Measurements from ENCODE around the gene PROB1.
"Not testable (repeated sequence)": the region's sequence is repeated elsewhere in the genome, so short reads cannot be mapped to it uniquely, and the experiment has no call there.

The PROB1 gene

DNA sequence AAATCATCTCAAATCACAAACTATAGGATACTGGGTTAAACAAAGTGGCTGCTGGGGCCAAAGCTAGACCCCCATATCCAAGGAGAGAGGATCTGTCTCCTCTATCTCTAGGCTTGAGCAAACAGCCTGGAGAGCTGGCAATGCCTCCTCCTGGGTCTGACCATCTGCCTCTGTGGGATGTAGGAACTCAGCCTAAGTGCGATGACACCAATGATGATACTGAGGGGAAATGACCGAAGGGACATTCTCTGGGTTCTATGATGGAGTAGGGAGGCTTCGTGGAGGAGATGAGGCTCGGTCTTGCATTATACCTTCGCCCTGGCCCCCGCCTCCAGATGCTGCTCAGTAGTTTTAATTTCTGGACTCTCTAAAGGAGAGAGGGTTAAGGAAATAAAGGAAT, 18.2 kb upstream of the PROB1 start:
- TF ChIP-seq CTCF (IDR thresholded peaks at IDR 0.05; ENCODE audit: low read depth, low read length), result no peak
- no peak for DNase-seq (ENCODE audit: low read depth in 2 of 2)
- H3K4me3 ChIP-seq (replicated peaks in 1 of 2; ENCODE audit: low read depth in 2 of 2, low read length in 2 of 2), result no peak overlapping the region

- no peak for TF ChIP-seq CTCF (IDR thresholded peaks at IDR 0.05; ENCODE audit: low read depth, low read length)
- H3K4me3 ChIP-seq (replicated peaks in 1 of 2; ENCODE audit: low read depth in 2 of 2, low read length in 2 of 2), result no peak overlapping the region
- no peak for DNase-seq (ENCODE audit: low read depth in 2 of 2)
Observed at GRCh38 chr5:139410993-139411828, 16.3 kb upstream of the PROB1 start.

DNA sequence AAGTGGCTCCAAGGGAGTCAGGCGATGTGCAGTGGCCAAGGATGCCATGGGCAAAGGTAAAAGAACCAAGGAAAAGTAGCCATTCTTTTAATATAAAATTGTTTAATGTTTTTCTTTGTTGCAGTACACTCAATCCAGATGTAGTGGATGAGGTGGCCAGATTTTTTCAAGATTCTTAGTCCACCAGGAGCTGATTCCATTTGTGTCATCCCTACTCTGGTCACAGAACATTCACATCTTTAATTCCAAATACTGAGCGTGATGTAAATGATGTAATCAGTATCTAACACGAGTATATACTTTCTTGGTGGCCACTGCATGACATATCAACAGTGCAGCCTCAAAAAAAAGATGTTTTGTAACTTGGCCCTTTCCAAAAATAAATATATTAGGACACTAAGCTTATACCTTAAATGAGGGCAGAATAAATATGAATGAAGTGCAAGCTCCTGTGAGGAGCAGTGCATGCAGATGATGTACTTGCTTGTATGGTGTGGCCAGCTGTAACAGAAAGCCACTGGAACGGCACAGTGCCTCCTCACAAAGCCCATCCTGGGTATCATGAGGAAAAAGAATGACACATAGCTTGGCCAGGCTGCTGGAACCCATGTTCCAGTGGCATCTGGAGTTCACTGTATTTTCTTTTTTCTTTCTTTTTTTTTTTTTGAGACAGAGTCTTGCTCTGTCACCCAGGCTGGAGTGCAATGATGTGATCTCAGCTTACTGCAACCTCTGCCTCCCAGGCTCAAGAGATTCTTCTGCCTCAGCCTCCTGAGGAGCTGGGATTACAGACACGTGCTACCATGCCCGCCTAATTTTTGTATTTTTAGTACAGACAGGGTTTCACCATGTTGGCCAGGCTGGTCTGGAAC, 15.5 kb upstream of the PROB1 start:
- no peak for DNase-seq (ENCODE audit: low read depth in 2 of 2)
- no peak overlapping the region for H3K4me3 ChIP-seq (replicated peaks in 1 of 2; ENCODE audit: low read depth in 2 of 2, low read length in 2 of 2)
- no peak for TF ChIP-seq CTCF (IDR thresholded peaks at IDR 0.05; ENCODE audit: low read depth, low read length)

DNA sequence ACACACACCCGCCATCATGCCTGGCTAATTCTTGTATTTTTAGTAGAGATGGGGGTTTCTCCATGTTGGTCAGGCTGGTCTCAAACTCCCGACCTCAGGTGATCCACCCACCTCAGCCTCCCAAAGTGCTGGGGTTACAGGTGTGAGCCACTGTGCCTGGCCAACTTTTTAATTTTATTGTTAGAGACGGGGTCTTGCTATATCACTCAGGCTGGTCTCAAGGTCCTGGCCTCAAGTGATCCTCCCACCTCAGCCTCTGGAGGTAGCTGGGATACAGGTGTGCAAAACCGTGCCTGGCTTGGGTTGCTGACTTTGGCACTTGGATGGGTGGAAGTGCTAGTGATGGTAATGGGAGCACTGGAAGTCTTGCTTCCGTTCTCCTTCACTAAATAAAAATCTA, 14.2 kb upstream of the PROB1 start:
- not testable (repeated sequence) for H3K4me3 ChIP-seq (replicated peaks in 1 of 2; ENCODE audit: low read depth in 2 of 2, low read length in 2 of 2); DNase-seq (ENCODE audit: low read depth in 2 of 2)

DNA sequence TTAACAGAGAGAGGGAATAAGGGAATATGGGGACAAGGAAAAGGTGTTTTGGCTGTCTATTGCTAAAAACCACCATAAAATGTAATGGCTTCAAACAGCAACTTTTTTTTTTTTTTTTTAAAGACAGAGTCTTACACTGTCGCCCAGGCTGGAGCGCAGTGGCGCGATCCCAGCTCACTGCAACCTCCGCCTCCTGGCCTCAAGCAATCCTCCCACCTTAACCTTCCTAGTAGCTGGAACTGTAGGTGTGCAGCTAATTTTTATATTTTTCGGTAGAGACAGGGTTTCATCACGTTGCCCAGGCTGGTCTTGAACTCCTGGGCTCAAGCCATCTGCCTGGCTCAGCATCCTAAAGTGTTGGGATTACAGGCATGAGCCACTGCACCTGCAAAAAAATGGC, 13.3 kb upstream of the PROB1 start:
- DNase-seq (ENCODE audit: low read depth in 2 of 2), result no peak
- TF ChIP-seq CTCF (IDR thresholded peaks at IDR 0.05; ENCODE audit: low read depth, low read length), result no peak
- no peak overlapping the region for H3K4me3 ChIP-seq (replicated peaks in 1 of 2; ENCODE audit: low read depth in 2 of 2, low read length in 2 of 2)

DNA sequence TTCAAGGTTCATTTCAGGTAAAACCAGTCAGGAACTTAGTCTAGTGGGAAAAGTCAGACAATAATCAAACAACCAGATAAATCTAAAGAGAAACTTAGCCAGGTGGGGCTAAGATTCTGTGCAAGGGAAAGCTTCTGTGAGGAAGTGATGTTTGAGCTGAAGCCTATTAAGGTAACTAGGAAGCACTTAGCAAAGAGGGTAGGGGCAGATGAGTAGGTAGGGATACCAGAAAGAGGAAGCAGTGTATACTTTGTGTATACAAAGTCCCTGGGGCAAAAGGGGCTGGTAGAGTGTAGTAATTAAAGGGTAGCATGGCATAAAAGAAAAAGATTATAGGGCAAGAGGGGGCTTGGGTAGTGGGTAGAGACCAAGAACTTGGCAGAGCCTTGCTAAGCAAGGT, 12.6 kb upstream of the PROB1 start:
- DNase-seq (ENCODE audit: low read depth in 2 of 2), result no peak
- H3K4me3 ChIP-seq (replicated peaks in 1 of 2; ENCODE audit: low read depth in 2 of 2, low read length in 2 of 2), result no peak overlapping the region
- no peak for TF ChIP-seq CTCF (IDR thresholded peaks at IDR 0.05; ENCODE audit: low read depth, low read length)

- no peak for DNase-seq (ENCODE audit: low read depth in 2 of 2)
- H3K4me3 ChIP-seq (replicated peaks in 1 of 2; ENCODE audit: low read depth in 2 of 2, low read length in 2 of 2), result no peak overlapping the region
- no peak for TF ChIP-seq CTCF (IDR thresholded peaks at IDR 0.05; ENCODE audit: low read depth, low read length)
Observed at GRCh38 chr5:139406963-139407362, 12.1 kb upstream of the PROB1 start.

Measured in cardiac fibroblast (primary cell).